ENCODE data around the gene PRELID3B.
A peak's percentile ranks its signal among the peaks of the same experiment; 100 is the strongest.

The PRELID3B gene

GRCh38 chr20:59042151-59042795, at the start of gene PRELID3B:
Gene PRELID3B, minus strand, starts transcription at chr20:59042786. Its CDS starts 56 bp downstream, at chr20:59042730.
- DNase-seq (ENCODE audit: low spot score) = no peak

GRCh38 chr20:59087829-59088433, 45.3 kb upstream of the PRELID3B start:
- peak; percentile 80 for DNase-seq (ENCODE audit: low spot score)

- DNase-seq (ENCODE audit: low spot score) = no peak
Measured at GRCh38 chr20:59086923-59087322, 44.3 kb upstream of the PRELID3B start.

GRCh38 chr20:59084041-59084850, 41.7 kb upstream of the PRELID3B start:
- DNase-seq (ENCODE audit: low spot score) = no peak

GRCh38 chr20:59082981-59083380, 40.4 kb upstream of the PRELID3B start:
- no peak for DNase-seq (ENCODE audit: low spot score)

- no peak for DNase-seq (ENCODE audit: low spot score)
Measured at GRCh38 chr20:59082077-59082740, 39.6 kb upstream of the PRELID3B start.

GRCh38 chr20:59081036-59081435, 38.5 kb upstream of the PRELID3B start:
- DNase-seq (ENCODE audit: low spot score) = no peak

- DNase-seq (ENCODE audit: low spot score) = no peak
Measured at GRCh38 chr20:59078231-59078630, 35.6 kb upstream of the PRELID3B start.

- no peak for DNase-seq (ENCODE audit: low spot score)
Measured at GRCh38 chr20:59077705-59078104, 35.1 kb upstream of the PRELID3B start.

GRCh38 chr20:59075934-59076508, 33.4 kb upstream of the PRELID3B start:
- DNase-seq (ENCODE audit: low spot score) = no peak

- no peak for DNase-seq (ENCODE audit: low spot score)
Measured at GRCh38 chr20:59074456-59074855, 31.9 kb upstream of the PRELID3B start.

- DNase-seq (ENCODE audit: low spot score) = no peak
Measured at GRCh38 chr20:59073582-59073981, 31.0 kb upstream of the PRELID3B start.

GRCh38 chr20:59071216-59071615, 28.6 kb upstream of the PRELID3B start:
- DNase-seq (ENCODE audit: low spot score) = no peak

GRCh38 chr20:59069026-59069425, 26.4 kb upstream of the PRELID3B start:
- DNase-seq (ENCODE audit: low spot score) = no peak

- no peak for DNase-seq (ENCODE audit: low spot score)
Measured at GRCh38 chr20:59068534-59068933, 25.9 kb upstream of the PRELID3B start.

- no peak for DNase-seq (ENCODE audit: low spot score)
Measured at GRCh38 chr20:59064214-59064722, 21.7 kb upstream of the PRELID3B start.

GRCh38 chr20:59063358-59064213, 21.0 kb upstream of the PRELID3B start:
- no peak for DNase-seq (ENCODE audit: low spot score)

- no peak for DNase-seq (ENCODE audit: low spot score)
Measured at GRCh38 chr20:59062081-59062480, 19.5 kb upstream of the PRELID3B start.

GRCh38 chr20:59055302-59055701, 12.7 kb upstream of the PRELID3B start:
- DNase-seq (ENCODE audit: low spot score) = no peak

- no peak for DNase-seq (ENCODE audit: low spot score)
Measured at GRCh38 chr20:59051666-59052185, 9.1 kb upstream of the PRELID3B start.

GRCh38 chr20:59050437-59050836, 7.9 kb upstream of the PRELID3B start:
- DNase-seq (ENCODE audit: low spot score) = no peak

Measured in ecto neural progenitor cell (in vitro differentiated cells).